ENCODE measurements around the gene PLXNA2. TPM values are rescaled to one million over a fixed set of nuclear protein-coding genes. Genes with fewer than 3 reads are reported as not detected.

PLXNA2 gene
- total RNA-seq, 1 experiment from 2014 or later, result 69.7 TPM

DNA sequence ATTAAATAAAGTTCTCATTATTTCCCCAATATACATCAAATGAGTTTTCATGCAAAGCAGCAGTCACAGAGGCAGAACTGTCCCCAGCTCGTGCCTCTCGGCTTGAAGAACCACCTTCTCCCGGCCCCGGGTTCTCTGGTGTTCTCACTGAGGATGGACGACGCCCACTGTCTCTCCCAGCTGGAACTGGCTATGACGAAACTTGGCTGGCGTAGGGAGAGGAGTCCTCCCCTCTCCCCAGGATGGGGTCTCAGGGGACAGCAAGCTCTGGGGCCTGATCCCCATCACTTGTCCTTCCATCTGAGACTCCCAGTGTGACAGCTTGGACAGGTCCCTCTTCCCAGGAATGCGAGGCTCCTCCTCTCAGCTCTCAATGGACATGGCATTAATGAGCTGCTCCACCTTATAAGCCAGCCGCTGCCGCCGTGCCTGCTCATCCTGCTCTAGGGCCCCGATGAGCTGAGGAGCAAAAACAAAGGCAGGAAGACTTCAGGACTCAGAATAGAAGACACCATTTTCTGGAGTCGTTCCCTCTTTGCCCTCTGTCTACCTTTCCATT is 217.2 kb downstream of the PLXNA2 start:
- DNase-seq (ENCODE audit: unreplicated experiment), result no peak

DNA sequence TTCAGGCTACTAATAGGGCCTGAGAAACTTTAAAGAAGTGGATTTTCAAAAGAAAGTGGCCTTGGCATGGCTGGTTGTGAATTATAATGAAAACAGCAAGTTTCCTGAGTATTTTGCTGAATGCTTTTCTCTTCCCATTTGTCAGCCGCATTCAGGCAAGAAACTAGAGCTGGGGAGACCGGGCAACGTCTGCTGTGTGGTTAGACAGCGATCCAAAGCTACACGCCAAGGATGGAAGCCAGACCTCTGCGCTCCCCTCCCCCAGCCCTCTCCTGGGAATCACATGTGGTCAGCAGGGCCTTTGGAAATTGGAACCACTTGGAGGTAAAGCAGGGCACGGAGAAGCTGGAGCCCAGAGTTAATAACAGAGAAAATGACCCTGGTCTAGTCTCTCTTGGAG is 219.2 kb downstream of the PLXNA2 start:
- Mint-ChIP-seq H3K4me1 (ENCODE audit: insufficient read depth, unreplicated experiment) (no peaks in the 10 kb centered on the region), H3K36me3 (ENCODE audit: insufficient read depth, unreplicated experiment) (peaks cover 38% of the 10 kb centered on the region), H3K27me3 (ENCODE audit: insufficient read depth, unreplicated experiment) (peaks cover 2% of the 10 kb centered on the region), H3K9me3 (ENCODE audit: unreplicated experiment) (no peaks in the 10 kb centered on the region), H3K4me3 (ENCODE audit: unreplicated experiment) (no peak overlapping the region), H3K27ac (ENCODE audit: low read depth, unreplicated experiment) (peak overlapping the region; percentile 41)
- ChIA-PET POLR2A (interaction anchor here (0.7 to 3.3 kb wide), 2 partner anchors 202 to 219 kb away, joined by 3 to 21 read pairs; partner anchors contain the start of gene PLXNA2), CTCF (interaction anchor here (0.6 to 18.3 kb wide), 14 partner anchors 8 to 1183 kb away, joined by 3 to 688 read pairs (median 6); partner anchors contain the start of gene PLXNA2)
- DNase-seq (ENCODE audit: unreplicated experiment), result no peak
- TF ChIP-seq, protein P1, sequence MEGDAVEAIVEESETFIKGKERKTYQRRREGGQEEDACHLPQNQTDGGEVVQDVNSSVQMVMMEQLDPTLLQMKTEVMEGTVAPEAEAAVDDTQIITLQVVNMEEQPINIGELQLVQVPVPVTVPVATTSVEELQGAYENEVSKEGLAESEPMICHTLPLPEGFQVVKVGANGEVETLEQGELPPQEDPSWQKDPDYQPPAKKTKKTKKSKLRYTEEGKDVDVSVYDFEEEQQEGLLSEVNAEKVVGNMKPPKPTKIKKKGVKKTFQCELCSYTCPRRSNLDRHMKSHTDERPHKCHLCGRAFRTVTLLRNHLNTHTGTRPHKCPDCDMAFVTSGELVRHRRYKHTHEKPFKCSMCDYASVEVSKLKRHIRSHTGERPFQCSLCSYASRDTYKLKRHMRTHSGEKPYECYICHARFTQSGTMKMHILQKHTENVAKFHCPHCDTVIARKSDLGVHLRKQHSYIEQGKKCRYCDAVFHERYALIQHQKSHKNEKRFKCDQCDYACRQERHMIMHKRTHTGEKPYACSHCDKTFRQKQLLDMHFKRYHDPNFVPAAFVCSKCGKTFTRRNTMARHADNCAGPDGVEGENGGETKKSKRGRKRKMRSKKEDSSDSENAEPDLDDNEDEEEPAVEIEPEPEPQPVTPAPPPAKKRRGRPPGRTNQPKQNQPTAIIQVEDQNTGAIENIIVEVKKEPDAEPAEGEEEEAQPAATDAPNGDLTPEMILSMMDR (IDR thresholded peaks at IDR 0.05; ENCODE audit: unreplicated experiment), result no peak
- intact Hi-C loops (cut with micrococcal nuclease), result loop anchor here (10.0 kb wide), 1 partner anchor 1220 kb away; no protein-coding TSS in a partner anchor
- BruUV-seq (replicated peaks), result no TSS peak

More for the DNA sequence above, 217.2 kb downstream of the PLXNA2 start:
- intact Hi-C loops (cut with micrococcal nuclease), result loop anchor here (10.0 kb wide), 1 partner anchor 1218 kb away; no protein-coding TSS in a partner anchor
- Mint-ChIP-seq H3K27me3 (ENCODE audit: insufficient read depth, unreplicated experiment) (no peaks in the 10 kb centered on the region), H3K36me3 (ENCODE audit: insufficient read depth, unreplicated experiment) (peaks cover 38% of the 10 kb centered on the region), H3K4me1 (ENCODE audit: insufficient read depth, unreplicated experiment) (no peaks in the 10 kb centered on the region), H3K4me3 (ENCODE audit: unreplicated experiment) (no peak overlapping the region), H3K27ac (ENCODE audit: low read depth, unreplicated experiment) (no peak overlapping the region), H3K9me3 (ENCODE audit: unreplicated experiment) (no peaks in the 10 kb centered on the region)
- POLR2A ChIA-PET, result interaction anchor here (0.6 to 3.3 kb wide), 4 partner anchors 192 to 883 kb away, joined by 3 to 21 read pairs (median 3); partner anchors contain the start of gene PLXNA2
- BruUV-seq (replicated peaks), result no TSS peak
- TF ChIP-seq, protein P1 (IDR thresholded peaks at IDR 0.05; ENCODE audit: unreplicated experiment), result no peak
- CTCF ChIA-PET, result interaction anchor here (0.5 to 18.3 kb wide), 12 partner anchors 9 to 1181 kb away, joined by 3 to 688 read pairs (median 4); partner anchors contain the start of gene PLXNA2

DNA sequence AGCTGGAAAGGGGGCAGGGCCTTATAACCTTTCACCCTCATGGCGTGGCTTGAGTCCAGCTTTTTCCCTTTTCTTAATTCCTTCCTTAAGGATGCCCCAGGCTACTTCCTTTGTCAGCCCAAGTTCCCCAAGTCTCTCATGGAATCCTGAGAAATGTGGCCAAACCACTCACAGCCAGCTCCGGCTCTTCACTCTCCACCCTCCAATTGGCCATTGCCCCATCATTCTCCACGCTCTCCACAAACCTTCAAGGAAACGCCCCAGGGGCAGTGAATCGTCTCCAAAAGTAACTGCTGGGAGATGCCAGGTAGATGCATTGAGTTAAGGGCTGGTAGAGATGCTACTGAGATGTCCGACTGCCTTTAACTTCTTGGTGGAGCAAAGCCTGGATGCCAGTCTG is 219.8 kb downstream of the PLXNA2 start:
- DNase-seq (ENCODE audit: unreplicated experiment), result peak; percentile 21
- intact Hi-C loops (cut with micrococcal nuclease), result loop anchor here (5.0 to 10.0 kb wide), 3 partner anchors 108 to 1220 kb away; no protein-coding TSS in a partner anchor
- TF ChIP-seq, protein P1 (IDR thresholded peaks at IDR 0.05; ENCODE audit: unreplicated experiment), result no peak
- no peaks in the 10 kb centered on the region for H3K4me1 Mint-ChIP-seq (ENCODE audit: insufficient read depth, unreplicated experiment)
- no peak overlapping the region for H3K4me3 Mint-ChIP-seq (ENCODE audit: unreplicated experiment)
- CTCF ChIA-PET, result interaction anchor here (0.6 to 18.3 kb wide), 17 partner anchors 8 to 1184 kb away, joined by 3 to 688 read pairs (median 4); partner anchors contain the start of gene PLXNA2
- H3K27ac Mint-ChIP-seq (ENCODE audit: low read depth, unreplicated experiment), result peak overlapping the region; percentile 41
- H3K27me3 Mint-ChIP-seq (ENCODE audit: insufficient read depth, unreplicated experiment), result peaks cover 8% of the 10 kb centered on the region
- H3K9me3 Mint-ChIP-seq (ENCODE audit: unreplicated experiment), result no peaks in the 10 kb centered on the region
- H3K36me3 Mint-ChIP-seq (ENCODE audit: insufficient read depth, unreplicated experiment), result peaks cover 32% of the 10 kb centered on the region
- POLR2A ChIA-PET, result interaction anchor here (0.7 to 7.1 kb wide), 3 partner anchors 66 to 220 kb away, joined by 3 to 111 read pairs (median 21); partner anchors contain the start of gene PLXNA2
- BruUV-seq (replicated peaks), result no TSS peak

DNA sequence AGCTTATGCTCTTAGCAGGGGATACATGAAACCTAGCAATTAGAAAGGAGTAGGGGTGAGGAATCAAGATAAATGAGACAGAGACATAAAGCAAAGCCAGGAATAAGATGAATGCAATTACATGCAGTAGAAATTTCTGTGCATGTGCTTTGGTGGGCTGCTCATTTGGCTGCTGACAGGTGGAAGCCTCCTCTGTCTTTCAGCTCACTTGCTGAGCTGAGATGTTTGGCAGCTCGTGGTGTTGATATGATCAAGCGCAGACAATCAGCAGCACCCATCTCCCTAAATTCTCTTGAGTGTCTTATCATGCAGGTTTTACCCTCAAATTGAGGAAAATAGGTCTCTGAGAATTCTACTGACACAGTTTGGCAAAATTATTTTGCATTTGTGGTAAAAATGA is 224.9 kb downstream of the PLXNA2 start:
- H3K36me3 Mint-ChIP-seq (ENCODE audit: insufficient read depth, unreplicated experiment), result peaks cover 7% of the 10 kb centered on the region
- TF ChIP-seq, protein P1 (IDR thresholded peaks at IDR 0.05; ENCODE audit: unreplicated experiment), result no peak
- intact Hi-C loops (cut with micrococcal nuclease), result no loop called here
- BruUV-seq (replicated peaks), result no TSS peak
- DNase-seq (ENCODE audit: unreplicated experiment), result no peak
- peaks cover 14% of the 10 kb centered on the region for H3K27me3 Mint-ChIP-seq (ENCODE audit: insufficient read depth, unreplicated experiment)
- ChIA-PET POLR2A (interaction anchor here (0.7 to 7.1 kb wide), 3 partner anchors 165 to 234 kb away, joined by 3 to 111 read pairs (median 4); partner anchors contain the start of gene PLXNA2), CTCF (interaction anchor here (0.6 to 18.3 kb wide), 14 partner anchors 14 to 1316 kb away, joined by 3 to 688 read pairs (median 4); partner anchors contain the start of gene PLXNA2)
- no peaks in the 10 kb centered on the region for H3K4me1 Mint-ChIP-seq (ENCODE audit: insufficient read depth, unreplicated experiment)
- H3K4me3 Mint-ChIP-seq (ENCODE audit: unreplicated experiment), result no peak overlapping the region
- H3K27ac Mint-ChIP-seq (ENCODE audit: low read depth, unreplicated experiment), result no peak overlapping the region
- H3K9me3 Mint-ChIP-seq (ENCODE audit: unreplicated experiment), result no peaks in the 10 kb centered on the region
